RWPE2 (cell line): Measurements from ENCODE around the gene GP5.
A peak's percentile ranks its signal among the peaks of the same experiment; 100 is the strongest.

Experiments used
- ATAC-seq: fragments of 200-7000 bp; cut with Tn5 transposase; 3 replicates; pipeline ENCODE4 v1.9.1; 2021; ENCODE audit warnings: low read depth
- DNase-seq: peaks from one replicate; pipeline ENCODE4 v3.0.0-alpha.2; 2020; ENCODE audit warnings: low spot score
- H3K27ac ChIP-seq: fragments of 450-650 bp; 2 replicates; pipeline ENCODE4 v1.5.1; 2017; ENCODE audit warnings: mild to moderate bottlenecking; ENCODE audit not compliant: poor library complexity, severe bottlenecking
- H3K27me3 ChIP-seq: fragments of 250-450 bp; sonication (Bioruptor Pico); 2 replicates; pipeline ENCODE4 v1.5.1; 2021; ENCODE audit warnings: mild to moderate bottlenecking, moderate library complexity; ENCODE audit not compliant: insufficient read depth, poor library complexity, severe bottlenecking
- H3K36me3 ChIP-seq: fragments of 250-450 bp; sonication (Bioruptor Pico); 2 replicates; pipeline ENCODE4 v1.5.1; 2020; ENCODE audit warnings: low read depth, mild to moderate bottlenecking, moderate library complexity
- H3K4me1 ChIP-seq: fragments of 250-450 bp; sonication (Bioruptor Pico); 2 replicates; pipeline ENCODE4 v1.5.1; 2021; ENCODE audit warnings: mild to moderate bottlenecking, moderate library complexity; ENCODE audit not compliant: insufficient read depth, poor library complexity, severe bottlenecking
- H3K4me3 ChIP-seq: fragments of 250-450 bp; sonication (Bioruptor Pico); 2 replicates; pipeline ENCODE4 v1.5.1; 2021; ENCODE audit warnings: mild to moderate bottlenecking, moderate library complexity; ENCODE audit not compliant: severe bottlenecking
- H3K9me3 ChIP-seq: fragments of 250-450 bp; sonication (Bioruptor Pico); 2 replicates; pipeline ENCODE4 v1.5.1; 2021; ENCODE audit warnings: mild to moderate bottlenecking, moderate library complexity; ENCODE audit not compliant: severe bottlenecking
- CTCF ChIP-seq: fragments of 450-650 bp; IDR thresholded peaks from one replicate; pipeline ENCODE4 v1.5.1; 2017; ENCODE audit warnings: mild to moderate bottlenecking, moderate library complexity; ENCODE audit not compliant: poor library complexity, severe bottlenecking

The GP5 gene

DNA sequence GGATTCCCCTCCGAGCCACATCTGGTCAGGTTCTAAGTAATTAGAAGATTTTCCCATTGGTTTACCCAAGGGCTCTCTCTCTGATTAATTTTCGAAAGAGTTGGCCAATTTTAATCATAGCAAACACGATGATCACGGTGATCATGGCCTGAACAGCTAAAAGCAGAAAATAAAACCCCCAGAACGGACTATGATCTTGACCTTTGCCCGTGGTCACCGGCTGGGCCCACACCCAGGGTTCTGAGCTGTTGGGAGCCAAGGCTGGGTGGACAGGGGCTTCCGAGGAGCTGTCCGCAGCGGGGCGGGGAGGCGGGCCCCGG, 2.6 kb downstream of the GP5 start:
- H3K27ac ChIP-seq = no peak overlapping the region
- peaks cover 7% of the 10 kb centered on the region for H3K27me3 ChIP-seq
- H3K4me3 ChIP-seq = no peak overlapping the region
- H3K36me3 ChIP-seq = no peaks in the 10 kb centered on the region
- no peak for TF ChIP-seq CTCF
- no peak for DNase-seq
- H3K4me1 ChIP-seq = no peaks in the 10 kb centered on the region
- H3K9me3 ChIP-seq = no peaks in the 10 kb centered on the region
- ATAC-seq = no peak

DNA sequence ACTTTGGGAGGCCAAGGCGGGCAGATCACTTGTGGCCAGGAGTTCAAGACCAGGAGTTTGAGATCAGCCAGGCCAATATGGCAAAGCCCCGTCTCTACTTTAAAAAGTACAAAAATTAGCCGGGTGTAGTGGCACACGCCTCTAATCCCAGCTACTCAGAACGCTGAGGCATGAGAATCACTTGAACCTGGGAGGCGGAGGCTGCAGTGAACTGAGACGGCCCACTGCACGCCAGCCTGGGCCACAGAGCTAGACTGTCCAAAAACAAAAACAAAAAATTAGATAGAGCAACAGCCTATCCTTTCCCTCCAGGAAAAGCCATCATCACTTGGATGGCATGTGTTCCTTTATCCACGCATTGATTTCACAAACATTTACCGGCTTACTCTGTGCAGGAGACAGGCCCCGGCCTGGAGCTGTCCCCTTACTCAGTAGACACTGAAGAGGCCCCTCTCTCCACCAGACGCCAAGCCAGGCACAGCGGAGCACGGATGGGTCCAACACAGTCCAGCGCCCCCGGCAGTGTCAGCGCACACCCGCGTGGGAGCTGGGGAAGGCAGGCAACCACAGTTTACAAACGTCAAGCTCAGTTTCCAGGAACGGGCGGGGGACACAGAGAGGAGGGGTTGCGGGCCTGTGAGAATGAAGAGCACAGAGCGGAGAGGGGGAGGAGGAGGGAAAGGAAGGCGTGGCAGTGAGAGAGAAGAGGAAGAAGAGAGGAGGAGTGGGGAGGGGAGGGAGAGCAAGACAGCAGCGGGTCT, 3.1 kb downstream of the GP5 start:
- no peak for ATAC-seq
- no peak for DNase-seq
- H3K9me3 ChIP-seq = no peaks in the 10 kb centered on the region
- H3K27me3 ChIP-seq = peaks cover 7% of the 10 kb centered on the region
- no peak for TF ChIP-seq CTCF
- no peaks in the 10 kb centered on the region for H3K36me3 ChIP-seq
- no peak overlapping the region for H3K27ac ChIP-seq
- H3K4me3 ChIP-seq = no peak overlapping the region
- H3K4me1 ChIP-seq = no peaks in the 10 kb centered on the region

GRCh38 chr3:194395212-194395611, 3.9 kb downstream of the GP5 start:
- Histone ChIP-seq H3K4me1 (no peaks in the 10 kb centered on the region), H3K4me3 (no peak overlapping the region), H3K27me3 (peaks cover 7% of the 10 kb centered on the region), H3K27ac (no peak overlapping the region), H3K36me3 (no peaks in the 10 kb centered on the region), H3K9me3 (no peaks in the 10 kb centered on the region)
- DNase-seq (no peak), ATAC-seq (0 out of 3 replicates have a peak, but pooled peaks have one; percentile 10)
- no peak for TF ChIP-seq CTCF

- H3K27ac ChIP-seq = no peak overlapping the region
- TF ChIP-seq CTCF = no peak
- no peaks in the 10 kb centered on the region for H3K4me1 ChIP-seq
- H3K9me3 ChIP-seq = no peaks in the 10 kb centered on the region
- no peak overlapping the region for H3K4me3 ChIP-seq
- ATAC-seq (no peak), DNase-seq (no peak)
- no peaks in the 10 kb centered on the region for H3K36me3 ChIP-seq
- peaks cover 6% of the 10 kb centered on the region for H3K27me3 ChIP-seq
Measured at GRCh38 chr3:194392576-194392975, 6.5 kb downstream of the GP5 start.

GRCh38 chr3:194390835-194391234, 8.2 kb downstream of the GP5 start:
- Histone ChIP-seq H3K27me3 (no peaks in the 10 kb centered on the region), H3K36me3 (no peaks in the 10 kb centered on the region), H3K9me3 (no peaks in the 10 kb centered on the region), H3K4me3 (no peak overlapping the region), H3K4me1 (no peaks in the 10 kb centered on the region), H3K27ac (no peak overlapping the region)
- DNase-seq = no peak
- no peak for TF ChIP-seq CTCF
- ATAC-seq = no peak
